ENCODE measurements around the gene MLLT6.

MLLT6 gene

GRCh38 chr17:38751144-38751807 lies 46.2 kb downstream of the MLLT6 start:
- TF ChIP-seq CTCF (conservative IDR thresholded peaks at IDR 0.05; ENCODE audit: control insufficient read depth, insufficient read depth, low read depth, low read length): no peak
- DNase-seq (ENCODE audit: low read depth): no peak
- H3K4me3 ChIP-seq (ENCODE audit: control insufficient read depth, low read depth, low read length): peak overlapping the region; percentile 42

- TF ChIP-seq CTCF (conservative IDR thresholded peaks at IDR 0.05; ENCODE audit: control insufficient read depth, insufficient read depth, low read depth, low read length): no peak
- DNase-seq (ENCODE audit: low read depth): peak; percentile 81
- peak overlapping the region; percentile 85 for H3K4me3 ChIP-seq (ENCODE audit: control insufficient read depth, low read depth, low read length)
Observed at GRCh38 chr17:38751808-38752307, 46.8 kb downstream of the MLLT6 start.

GRCh38 chr17:38752308-38753070 lies 47.4 kb downstream of the MLLT6 start, which contains the start of gene PSMB3:
TSS of gene PSMB3 (plus strand) at chr17:38752741. CDS start at chr17:38752827, 86 bp downstream.
- no peak for TF ChIP-seq CTCF (conservative IDR thresholded peaks at IDR 0.05; ENCODE audit: control insufficient read depth, insufficient read depth, low read depth, low read length)
- H3K4me3 ChIP-seq (ENCODE audit: control insufficient read depth, low read depth, low read length): peak within 1 kb of the TSS; percentile 85
- DNase-seq (ENCODE audit: low read depth): peak; percentile 99

- DNase-seq (ENCODE audit: low read depth): no peak
Observed at GRCh38 chr17:38753071-38753506, 48.0 kb downstream of the MLLT6 start.

GRCh38 chr17:38761612-38762011 lies 56.5 kb downstream of the MLLT6 start:
- no peak overlapping the region for H3K4me3 ChIP-seq (ENCODE audit: control insufficient read depth, low read depth, low read length)

More at GRCh38 chr17:38753071-38753506, 48.0 kb downstream of the MLLT6 start:
- H3K4me3 ChIP-seq (ENCODE audit: control insufficient read depth, low read depth, low read length): peak overlapping the region; percentile 85
- TF ChIP-seq CTCF (conservative IDR thresholded peaks at IDR 0.05; ENCODE audit: control insufficient read depth, insufficient read depth, low read depth, low read length): no peak

GRCh38 chr17:38762231-38762630 lies 57.2 kb downstream of the MLLT6 start:
- no peak overlapping the region for H3K4me3 ChIP-seq (ENCODE audit: control insufficient read depth, low read depth, low read length)
- no peak for DNase-seq (ENCODE audit: low read depth)
- TF ChIP-seq CTCF (conservative IDR thresholded peaks at IDR 0.05; ENCODE audit: control insufficient read depth, insufficient read depth, low read depth, low read length): no peak

More at GRCh38 chr17:38761612-38762011, 56.5 kb downstream of the MLLT6 start:
- DNase-seq (ENCODE audit: low read depth): peak; percentile 45
- peak; percentile 42 for TF ChIP-seq CTCF (conservative IDR thresholded peaks at IDR 0.05; ENCODE audit: control insufficient read depth, insufficient read depth, low read depth, low read length)

All from fibroblast of mammary gland (primary cell).